Activated naive CD4-positive, alpha-beta T cell treated with anti-CD3 and anti-CD28 coated beads, Interleukin-2, amount 50 U/mL, for 72 hours (primary cell): ENCODE results near the gene FIGLA. TPM values are rescaled to one million over a fixed set of nuclear protein-coding genes. Genes with fewer than 3 reads are reported as not detected.
A peak's percentile ranks its signal among the peaks of the same experiment; 100 is the strongest.

Experiments
- ATAC-seq, 2 donors: fragments of 150-1000 bp; cut with Tn5 transposase; 2 replicates each; pipeline ENCODE4 v1.10.0; 2021; ENCODE audit warnings: mild to moderate bottlenecking in 2 of 2, moderate library complexity in 2 of 2
- DNase-seq, 2 donors: peaks; one replicate each; pipeline ENCODE4 v3.0.0; 2021 to 2022; ENCODE audit warnings: low spot score in 2 of 2
- H3K27ac Mint-ChIP-seq, 2 donors: one replicate each; pipeline ENCODE4 v1.8.0; 2022; ENCODE audit warnings: mild to moderate bottlenecking in 2 of 2, mixed read lengths in 2 of 2
- H3K36me3 Mint-ChIP-seq, 2 donors: one replicate each; pipeline ENCODE4 v1.8.0; 2022; ENCODE audit warnings: mixed read lengths in 2 of 2
- H3K9me3 Mint-ChIP-seq, 2 donors: one replicate each; pipeline ENCODE4 v1.8.0; 2022; ENCODE audit warnings: mixed read lengths in 2 of 2
- total RNA-seq, 2 donors: library from RNA; stranded (reverse); gene quantifications; one replicate each; pipeline ENCODE4 v1.2.3, GENCODE V29; 2022

FIGLA gene
- total RNA-seq, 2 donors from 2014 or later: not detected

- H3K36me3 Mint-ChIP-seq: peaks cover 5 to 6% of the 10 kb centered on the region in 2 donors
- H3K27ac Mint-ChIP-seq: peak overlapping the region; percentile 29 to 80
- DNase-seq (peak in 1 of 2 donors; percentile 19), ATAC-seq (peak; percentile 33 to 46)
- no peaks in the 10 kb centered on the region for H3K9me3 Mint-ChIP-seq
These were observed 23.3 kb downstream of the FIGLA start for GRCh38 chr2:70767079-70767698.

GRCh38 chr2:70766357-70767078 lies 23.9 kb downstream of the FIGLA start:
- Mint-ChIP-seq H3K27ac (peak overlapping the region; percentile 29 to 80), H3K36me3 (peaks cover 5 to 6% of the 10 kb centered on the region in 2 donors), H3K9me3 (no peaks in the 10 kb centered on the region)
- peak in 1 of 2 donors; percentile 3 for ATAC-seq
- DNase-seq: no peak

- ATAC-seq: no peak
- DNase-seq: no peak
- Mint-ChIP-seq H3K27ac (peak overlapping the region in 1 of 2 donors; percentile 75), H3K36me3 (peaks cover 5 to 6% of the 10 kb centered on the region in 2 donors), H3K9me3 (no peaks in the 10 kb centered on the region)
These were observed 24.9 kb downstream of the FIGLA start for GRCh38 chr2:70765507-70765906.

- Mint-ChIP-seq H3K9me3 (no peaks in the 10 kb centered on the region), H3K27ac (no peak overlapping the region), H3K36me3 (no peaks in the 10 kb centered on the region)
- ATAC-seq (no peak), DNase-seq (no peak)
These were observed 31.0 kb downstream of the FIGLA start for GRCh38 chr2:70759446-70759845.

- ATAC-seq (no peak), DNase-seq (no peak)
- H3K36me3 Mint-ChIP-seq: no peaks in the 10 kb centered on the region
- no peaks in the 10 kb centered on the region for H3K9me3 Mint-ChIP-seq
- no peak overlapping the region for H3K27ac Mint-ChIP-seq
These were observed 32.5 kb downstream of the FIGLA start for GRCh38 chr2:70757966-70758365.

- no peaks in the 10 kb centered on the region for H3K9me3 Mint-ChIP-seq
- H3K36me3 Mint-ChIP-seq: no peaks in the 10 kb centered on the region
- H3K27ac Mint-ChIP-seq: no peak overlapping the region
- no peak for DNase-seq
- ATAC-seq: no peak
These were observed 33.1 kb downstream of the FIGLA start for GRCh38 chr2:70757360-70757759.

GRCh38 chr2:70756128-70756527 lies 34.3 kb downstream of the FIGLA start:
- no peaks in the 10 kb centered on the region for H3K9me3 Mint-ChIP-seq

GRCh38 chr2:70753902-70754301 lies 36.5 kb downstream of the FIGLA start:
- ATAC-seq: no peak
- Mint-ChIP-seq H3K36me3 (peaks cover 0 to 9% of the 10 kb centered on the region in 2 donors), H3K9me3 (no peaks in the 10 kb centered on the region), H3K27ac (no peak overlapping the region)
- DNase-seq: no peak

More at GRCh38 chr2:70756128-70756527, 34.3 kb downstream of the FIGLA start:
- ATAC-seq: no peak
- Mint-ChIP-seq H3K36me3 (no peaks in the 10 kb centered on the region), H3K27ac (no peak overlapping the region)
- no peak for DNase-seq

GRCh38 chr2:70753031-70753430 lies 37.4 kb downstream of the FIGLA start:
- DNase-seq (no peak), ATAC-seq (no peak)
- Mint-ChIP-seq H3K27ac (no peak overlapping the region), H3K36me3 (peaks cover 0 to 17% of the 10 kb centered on the region in 2 donors), H3K9me3 (no peaks in the 10 kb centered on the region)

GRCh38 chr2:70752396-70752795 lies 38.0 kb downstream of the FIGLA start:
- H3K9me3 Mint-ChIP-seq: peaks cover 3% of the 10 kb centered on the region in 2 donors
- DNase-seq: no peak
- peaks cover 3 to 24% of the 10 kb centered on the region in 2 donors for H3K36me3 Mint-ChIP-seq
- ATAC-seq: no peak
- no peak overlapping the region for H3K27ac Mint-ChIP-seq

- Mint-ChIP-seq H3K27ac (no peak overlapping the region), H3K9me3 (peaks cover 5 to 6% of the 10 kb centered on the region in 2 donors), H3K36me3 (peaks cover 6 to 28% of the 10 kb centered on the region in 2 donors)
- DNase-seq (no peak), ATAC-seq (no peak)
These were observed 38.6 kb downstream of the FIGLA start for GRCh38 chr2:70751881-70752280.

GRCh38 chr2:70750320-70750719 lies 40.1 kb downstream of the FIGLA start:
- Mint-ChIP-seq H3K27ac (no peak overlapping the region), H3K36me3 (peaks cover 6 to 28% of the 10 kb centered on the region in 2 donors), H3K9me3 (peaks cover 5 to 6% of the 10 kb centered on the region in 2 donors)
- ATAC-seq: no peak
- DNase-seq: no peak

- ATAC-seq (no peak), DNase-seq (no peak)
- Mint-ChIP-seq H3K36me3 (peaks cover 6 to 28% of the 10 kb centered on the region in 2 donors), H3K9me3 (peaks cover 5 to 6% of the 10 kb centered on the region in 2 donors), H3K27ac (no peak overlapping the region)
These were observed 42.2 kb downstream of the FIGLA start for GRCh38 chr2:70748002-70748784.

- peak overlapping the region in 1 of 2 donors; percentile 12 for H3K27ac Mint-ChIP-seq
- peaks cover 6 to 28% of the 10 kb centered on the region in 2 donors for H3K36me3 Mint-ChIP-seq
- no peak for DNase-seq
- ATAC-seq: peak in 1 of 2 donors; percentile 18
- peaks cover 5 to 6% of the 10 kb centered on the region in 2 donors for H3K9me3 Mint-ChIP-seq
These were observed 43.2 kb downstream of the FIGLA start for GRCh38 chr2:70747284-70747683.

- Mint-ChIP-seq H3K9me3 (peaks cover 5 to 6% of the 10 kb centered on the region in 2 donors), H3K36me3 (peaks cover 6 to 28% of the 10 kb centered on the region in 2 donors), H3K27ac (no peak overlapping the region)
- ATAC-seq (no peak), DNase-seq (no peak)
These were observed 44.1 kb downstream of the FIGLA start for GRCh38 chr2:70746094-70746974.

- DNase-seq: no peak
- no peak for ATAC-seq
- Mint-ChIP-seq H3K9me3 (peaks cover 5 to 6% of the 10 kb centered on the region in 2 donors), H3K36me3 (peaks cover 6 to 27% of the 10 kb centered on the region in 2 donors), H3K27ac (no peak overlapping the region)
These were observed 45.1 kb downstream of the FIGLA start for GRCh38 chr2:70745276-70745825.
